Activated B cell treated with CpG ODN at 0.5 μM for 24 hours (primary cell): Measurements from ENCODE around the gene GMPR. TPM values are rescaled to one million over a fixed set of nuclear protein-coding genes. Genes with fewer than 3 reads are reported as not detected.

ENCODE experiments used
- ATAC-seq: fragments of 200-7000 bp; cut with Tn5 transposase; one replicate; pipeline ENCODE4 v1.10.0; 2021; ENCODE audit warnings: low read depth, mild to moderate bottlenecking, moderate library complexity
- CTCF ChIA-PET: fragments of 350-600 bp; sonication (Branson Sonifier 250); formaldehyde crosslinking; loops from one replicate; lab custom pipeline; 2021; ENCODE audit warnings: antibody characterized with exemption; lab: Charles Lee
- POLR2A ChIA-PET: fragments of 350-600 bp; sonication (Branson Sonifier 250); formaldehyde crosslinking; loops from one replicate; lab custom pipeline; 2021; ENCODE audit warnings: antibody characterized with exemption; lab: Charles Lee
- DNase-seq: peaks from one replicate; pipeline ENCODE4 v3.0.0; 2022
- H3K27ac Mint-ChIP-seq: one replicate; pipeline ENCODE4 v1.8.0; 2020; ENCODE audit warnings: mixed read lengths
- H3K27me3 Mint-ChIP-seq: one replicate; pipeline ENCODE4 v1.8.0; 2021; ENCODE audit warnings: mixed read lengths
- H3K36me3 Mint-ChIP-seq: one replicate; pipeline ENCODE4 v1.8.0; 2021; ENCODE audit warnings: low read depth, mixed read lengths
- H3K4me1 Mint-ChIP-seq: one replicate; pipeline ENCODE4 v1.8.0; 2021; ENCODE audit warnings: mixed read lengths
- H3K4me3 Mint-ChIP-seq: one replicate; pipeline ENCODE4 v1.8.0; 2020; ENCODE audit warnings: mild to moderate bottlenecking, mixed read lengths
- H3K9me3 Mint-ChIP-seq: one replicate; pipeline ENCODE4 v1.8.0; 2020; ENCODE audit warnings: mixed read lengths
- intact Hi-C: fragments of 100-400 bp; cut with micrococcal nuclease; formaldehyde crosslinking; loops from one replicate; pipeline ENCODE4 v1.15.1; 2024
- total RNA-seq: library from RNA; stranded (reverse); gene quantifications from 2 replicates; pipeline ENCODE4 v1.2.3, GENCODE V29; 2022
- TF ChIP-seq, protein P1 (sequence below): fragments of 200-600 bp; IDR thresholded peaks from one replicate; pipeline ENCODE4 v1.8.0; 2022; ENCODE audit warnings: antibody characterized with exemption, mild to moderate bottlenecking

GMPR gene
- total RNA-seq, 1 donor from 2014 or later, result 0.47 TPM

DNA sequence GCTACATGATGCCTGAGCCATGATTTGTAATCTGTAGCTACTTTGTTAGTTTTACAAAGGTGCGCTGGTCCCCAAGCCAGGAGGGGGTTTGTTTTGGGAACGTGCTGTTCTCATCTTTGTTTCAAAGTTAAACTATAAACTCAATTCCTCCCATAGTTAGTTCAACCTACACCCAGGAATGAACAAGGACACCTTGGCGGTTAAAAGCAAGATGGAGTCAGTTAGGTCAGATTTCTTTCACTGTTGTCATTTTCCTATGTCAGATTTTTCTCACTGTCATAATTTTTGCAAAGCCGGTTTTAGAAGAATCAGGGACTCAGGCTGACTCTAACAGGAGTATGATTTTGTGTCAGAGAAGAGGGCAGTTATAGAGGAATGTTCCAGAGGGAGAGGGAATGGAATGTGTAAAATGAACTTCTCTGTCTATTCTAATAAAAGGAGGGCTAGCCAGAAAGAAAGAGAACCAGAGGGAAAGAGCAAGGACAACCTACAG, 2.3 kb upstream of the GMPR start:
- intact Hi-C loops, result loop anchor here (5.0 kb wide), 3 partner anchors 71 to 526 kb away; partner anchors contain the start of gene ATXN1
- Mint-ChIP-seq H3K27ac (peak overlapping the region; percentile 25), H3K4me3 (no peak overlapping the region), H3K9me3 (no peaks in the 10 kb centered on the region), H3K4me1 (peaks cover 34% of the 10 kb centered on the region), H3K36me3 (no peaks in the 10 kb centered on the region), H3K27me3 (peaks cover 34% of the 10 kb centered on the region)
- DNase-seq (no peak), ATAC-seq (no peak)
- CTCF ChIA-PET, result interaction anchor here (2.0 kb wide), 1 partner anchor 30 kb away, joined by 5 read pairs; no protein-coding TSS in a partner anchor
- POLR2A ChIA-PET, result no interaction called here
- TF ChIP-seq, protein P1, sequence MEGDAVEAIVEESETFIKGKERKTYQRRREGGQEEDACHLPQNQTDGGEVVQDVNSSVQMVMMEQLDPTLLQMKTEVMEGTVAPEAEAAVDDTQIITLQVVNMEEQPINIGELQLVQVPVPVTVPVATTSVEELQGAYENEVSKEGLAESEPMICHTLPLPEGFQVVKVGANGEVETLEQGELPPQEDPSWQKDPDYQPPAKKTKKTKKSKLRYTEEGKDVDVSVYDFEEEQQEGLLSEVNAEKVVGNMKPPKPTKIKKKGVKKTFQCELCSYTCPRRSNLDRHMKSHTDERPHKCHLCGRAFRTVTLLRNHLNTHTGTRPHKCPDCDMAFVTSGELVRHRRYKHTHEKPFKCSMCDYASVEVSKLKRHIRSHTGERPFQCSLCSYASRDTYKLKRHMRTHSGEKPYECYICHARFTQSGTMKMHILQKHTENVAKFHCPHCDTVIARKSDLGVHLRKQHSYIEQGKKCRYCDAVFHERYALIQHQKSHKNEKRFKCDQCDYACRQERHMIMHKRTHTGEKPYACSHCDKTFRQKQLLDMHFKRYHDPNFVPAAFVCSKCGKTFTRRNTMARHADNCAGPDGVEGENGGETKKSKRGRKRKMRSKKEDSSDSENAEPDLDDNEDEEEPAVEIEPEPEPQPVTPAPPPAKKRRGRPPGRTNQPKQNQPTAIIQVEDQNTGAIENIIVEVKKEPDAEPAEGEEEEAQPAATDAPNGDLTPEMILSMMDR, result no peak

DNA sequence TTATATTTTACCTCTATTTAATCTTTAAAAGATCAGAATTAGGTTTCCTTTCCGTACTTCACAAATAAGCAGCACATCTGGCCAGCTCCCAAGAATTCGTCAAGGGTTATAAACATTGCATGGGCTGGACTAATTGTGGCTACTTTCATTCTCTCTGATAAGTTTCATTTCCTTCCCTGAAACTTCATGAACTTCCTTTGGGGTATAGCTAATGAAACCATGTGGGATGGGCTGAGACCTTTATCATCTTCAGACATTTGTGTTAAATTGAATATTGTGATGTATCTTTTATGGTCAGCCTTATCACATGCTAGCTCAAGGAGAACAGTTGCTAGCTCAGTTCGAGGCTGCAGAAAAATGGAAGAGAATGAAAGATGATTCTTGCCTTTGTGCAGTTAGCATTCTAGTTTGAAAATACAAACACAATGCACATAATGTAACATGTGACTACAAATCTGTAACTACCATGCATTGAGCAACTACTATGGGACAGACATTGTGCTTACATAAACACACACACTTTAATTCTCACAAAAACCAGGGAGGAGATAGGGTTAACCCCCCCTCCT, 1.7 kb upstream of the GMPR start:
- ChIA-PET CTCF (interaction anchor here (1.1 to 2.0 kb wide), 2 partner anchors 29 to 31 kb away, joined by 3 to 5 read pairs; no protein-coding TSS in a partner anchor), POLR2A (interaction anchor here (0.7 kb wide), 1 partner anchor 315 kb away, joined by 6 read pairs; no protein-coding TSS in a partner anchor)
- Mint-ChIP-seq H3K9me3 (no peaks in the 10 kb centered on the region), H3K27me3 (peaks cover 34% of the 10 kb centered on the region), H3K27ac (no peak overlapping the region), H3K4me1 (peaks cover 34% of the 10 kb centered on the region), H3K4me3 (peak overlapping the region; percentile 48), H3K36me3 (no peaks in the 10 kb centered on the region)
- TF ChIP-seq, protein P1, result no peak
- DNase-seq, result no peak
- intact Hi-C loops, result loop anchor here (5.0 kb wide), 3 partner anchors 71 to 526 kb away; partner anchors contain the start of gene ATXN1
- peak; percentile 13 for ATAC-seq

DNA sequence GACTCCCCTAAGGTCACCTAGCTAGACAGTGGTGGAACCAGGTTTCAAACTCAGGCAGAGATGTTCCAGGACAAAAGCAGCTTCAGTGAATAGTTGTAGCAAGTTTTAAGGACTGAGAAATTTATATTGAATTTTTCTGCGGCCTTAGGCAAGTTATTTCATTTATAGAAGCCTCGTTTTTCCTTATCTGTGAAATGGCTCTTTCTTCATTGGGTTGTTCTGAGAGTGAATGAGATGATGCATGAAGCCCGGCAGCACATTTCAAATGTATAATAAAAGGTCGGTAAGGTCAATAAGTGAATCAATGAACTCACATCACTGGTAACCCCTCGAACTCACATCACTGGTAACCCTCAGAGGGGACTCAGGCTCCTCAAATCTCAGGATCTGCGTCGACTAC, 1.1 kb upstream of the GMPR start:
- POLR2A ChIA-PET, result interaction anchor here (0.7 kb wide), 1 partner anchor 314 kb away, joined by 6 read pairs; no protein-coding TSS in a partner anchor
- Mint-ChIP-seq H3K27ac (no peak overlapping the region), H3K9me3 (no peaks in the 10 kb centered on the region), H3K36me3 (no peaks in the 10 kb centered on the region), H3K4me1 (peaks cover 34% of the 10 kb centered on the region), H3K4me3 (peak overlapping the region; percentile 73), H3K27me3 (peaks cover 28% of the 10 kb centered on the region)
- DNase-seq, result no peak
- CTCF ChIA-PET, result interaction anchor here (1.1 kb wide), 1 partner anchor 29 kb away, joined by 3 read pairs; no protein-coding TSS in a partner anchor
- TF ChIP-seq, protein P1, result no peak
- intact Hi-C loops, result loop anchor here (5.0 kb wide), 3 partner anchors 70 to 525 kb away; partner anchors contain the start of gene ATXN1
- no peak for ATAC-seq

GRCh38 chr6:16238963-16239797, 793 bp downstream of the GMPR start:
- H3K27ac Mint-ChIP-seq, result peak overlapping the region; percentile 57
- H3K27me3 Mint-ChIP-seq, result peaks cover 19% of the 10 kb centered on the region
- POLR2A ChIA-PET, result no interaction called here
- no peaks in the 10 kb centered on the region for H3K36me3 Mint-ChIP-seq
- H3K4me3 Mint-ChIP-seq, result peak overlapping the region; percentile 91
- DNase-seq, result peak; percentile 23
- H3K9me3 Mint-ChIP-seq, result no peaks in the 10 kb centered on the region
- H3K4me1 Mint-ChIP-seq, result peaks cover 34% of the 10 kb centered on the region
- intact Hi-C loops, result loop anchor here (1.0 to 5.0 kb wide), 4 partner anchors 68 to 523 kb away; partner anchors contain the start of gene ATXN1
- ATAC-seq, result peak; percentile 49
- CTCF ChIA-PET, result interaction anchor here (0.9 to 1.4 kb wide), 5 partner anchors 34 to 93 kb away, joined by 3 to 4 read pairs (median 4); no protein-coding TSS in a partner anchor
- TF ChIP-seq, protein P1, result no peak
